Measurements from ENCODE around the gene PTPRG.

Gene PTPRG

DNA sequence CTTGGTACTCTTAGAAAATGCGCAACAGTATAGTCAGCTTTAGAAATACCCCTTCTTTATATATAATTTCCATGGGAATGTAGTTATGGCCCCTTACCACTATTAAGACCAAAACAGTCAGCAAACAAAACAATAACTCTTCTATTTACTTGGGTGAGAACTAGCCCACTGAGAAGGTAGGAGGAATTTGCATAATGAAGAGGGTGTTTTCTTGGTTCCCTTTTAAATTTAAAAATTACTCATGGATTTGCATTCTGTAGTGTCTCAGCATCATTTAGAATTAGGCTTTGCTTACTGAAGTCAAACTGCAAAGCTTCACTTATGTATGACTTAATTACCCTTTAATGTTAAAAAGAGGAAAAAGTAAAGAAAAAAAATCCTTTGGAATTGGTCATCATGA is 350.8 kb downstream of the PTPRG start:
- DNase-seq, result no peak

DNA sequence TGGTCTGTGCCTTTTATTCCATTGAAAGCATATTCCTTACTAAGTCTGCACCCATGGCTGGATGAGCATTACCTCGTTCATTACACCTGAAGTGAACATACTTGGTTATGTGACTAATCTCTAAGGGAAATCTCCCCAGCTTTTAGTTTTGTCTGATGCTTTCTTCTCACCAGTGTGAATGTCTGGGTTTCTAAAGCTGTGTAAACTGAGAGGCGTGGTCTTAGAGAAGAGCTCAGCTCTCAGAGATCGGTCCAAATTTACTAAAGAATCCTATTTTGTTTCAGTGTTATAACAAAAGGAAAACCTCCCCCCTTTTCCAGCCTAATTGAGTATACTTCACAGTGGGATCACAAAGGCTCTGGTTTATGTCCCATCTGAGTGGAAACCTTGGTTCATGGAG is 352.3 kb downstream of the PTPRG start:
- no peak for DNase-seq

DNA sequence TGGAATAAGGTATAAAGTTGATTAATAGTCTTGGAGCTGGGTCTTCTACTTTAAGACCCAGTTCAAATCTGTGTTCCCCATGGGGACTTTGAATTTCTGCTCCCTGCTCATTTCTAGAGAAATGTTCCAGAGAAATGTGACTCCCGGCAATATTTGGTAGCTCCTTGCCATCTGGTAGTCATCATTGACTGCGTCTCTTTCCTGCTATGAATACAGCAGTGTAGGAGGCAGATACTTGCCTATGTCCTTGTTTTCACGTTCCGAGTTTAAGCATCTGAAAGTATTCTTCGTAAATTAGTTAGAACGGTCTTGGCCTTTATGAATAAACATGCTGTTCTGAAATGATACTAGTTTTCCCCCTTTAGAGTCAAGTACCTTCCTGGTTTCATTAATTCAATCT is 352.9 kb downstream of the PTPRG start:
- no peak for DNase-seq

DNA sequence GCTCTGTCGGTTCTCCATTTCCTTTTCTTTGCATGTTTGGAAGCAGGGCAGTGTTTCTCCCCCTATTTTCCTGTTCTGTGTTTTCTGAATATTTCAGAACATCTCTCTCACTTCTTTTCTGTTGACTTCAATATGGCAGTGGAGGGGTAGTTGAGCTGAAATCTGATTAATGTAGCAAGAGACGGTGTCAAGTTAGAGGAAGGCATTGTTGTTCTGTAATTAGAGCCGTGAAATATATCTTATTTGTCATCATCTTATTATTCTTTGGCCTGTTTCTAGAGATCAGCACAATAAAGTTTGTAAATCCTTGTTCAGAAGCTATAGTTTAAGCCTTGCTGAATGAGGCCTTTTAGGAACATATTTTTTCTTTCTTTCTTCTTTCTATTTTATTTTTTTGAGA is 353.9 kb downstream of the PTPRG start:
- no peak for DNase-seq

DNA sequence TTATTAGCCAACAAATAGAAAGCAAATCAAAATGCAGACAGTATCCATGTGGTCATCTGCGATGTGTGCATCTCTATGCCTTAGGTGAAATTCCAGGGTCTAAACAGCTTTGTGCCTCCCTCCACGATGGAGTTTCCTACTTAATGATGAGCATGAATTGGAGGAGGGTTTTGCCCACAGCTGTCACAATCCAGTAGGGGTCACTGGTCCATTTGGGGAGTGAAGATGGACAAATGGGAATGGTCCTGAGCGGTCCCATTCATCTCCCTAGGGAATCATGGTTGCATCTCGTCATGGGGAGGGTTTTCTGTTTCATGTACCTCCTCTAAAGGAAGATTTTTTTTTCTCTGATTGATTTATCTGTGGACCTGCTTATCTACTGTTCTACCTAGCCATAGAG is 358.0 kb downstream of the PTPRG start:
- no peak for DNase-seq

DNA sequence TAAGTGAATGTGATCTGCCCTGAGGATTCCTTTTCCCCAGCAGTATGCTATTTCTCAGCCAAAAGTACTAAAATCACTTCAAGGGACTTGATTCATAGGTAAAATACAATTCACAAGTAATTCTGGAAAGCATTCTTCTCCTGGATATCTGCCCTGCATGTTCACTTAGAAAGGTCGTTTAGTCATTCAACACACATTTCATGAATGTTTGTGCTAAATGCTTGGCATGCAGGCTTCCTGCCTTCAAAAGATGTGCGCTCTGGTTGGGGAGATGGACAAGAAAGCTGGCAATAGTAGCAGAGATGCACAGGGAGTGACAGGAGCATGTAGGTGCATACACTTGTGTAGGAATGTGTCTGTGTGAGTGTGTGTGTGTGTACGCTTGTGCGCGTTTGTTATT is 360.7 kb downstream of the PTPRG start:
- DNase-seq, result no peak

DNA sequence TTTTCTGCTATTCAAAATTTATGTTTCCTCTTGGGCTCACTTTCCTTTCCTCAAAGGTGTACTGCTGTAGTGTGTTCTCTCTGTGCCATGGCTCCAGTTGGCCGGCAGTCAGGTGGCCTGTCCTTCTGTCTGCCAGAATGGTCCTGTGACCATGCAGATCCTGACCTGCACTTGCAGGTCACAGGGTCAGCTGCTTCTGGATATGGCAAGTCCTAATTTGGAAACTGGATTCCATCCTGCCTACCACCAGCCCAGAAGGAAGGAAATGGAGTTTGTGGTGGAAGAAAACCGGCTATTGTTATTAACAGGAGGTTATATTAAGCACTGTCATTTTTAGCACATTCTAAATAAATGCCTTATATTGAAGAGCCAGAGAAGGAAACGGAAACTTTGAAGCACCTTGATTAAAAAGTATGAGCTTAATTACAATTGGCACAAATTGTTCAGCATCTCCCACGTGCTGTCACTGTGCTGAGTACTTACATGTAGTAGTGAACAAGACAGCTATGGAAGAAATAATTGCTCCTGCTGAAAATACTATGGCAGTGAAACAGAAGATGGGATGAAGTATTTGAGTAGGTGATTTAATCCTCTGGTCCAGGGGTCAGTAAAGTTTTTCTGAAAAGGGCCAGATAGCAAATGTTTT is 362.8 kb downstream of the PTPRG start:
- no peak for DNase-seq

DNA sequence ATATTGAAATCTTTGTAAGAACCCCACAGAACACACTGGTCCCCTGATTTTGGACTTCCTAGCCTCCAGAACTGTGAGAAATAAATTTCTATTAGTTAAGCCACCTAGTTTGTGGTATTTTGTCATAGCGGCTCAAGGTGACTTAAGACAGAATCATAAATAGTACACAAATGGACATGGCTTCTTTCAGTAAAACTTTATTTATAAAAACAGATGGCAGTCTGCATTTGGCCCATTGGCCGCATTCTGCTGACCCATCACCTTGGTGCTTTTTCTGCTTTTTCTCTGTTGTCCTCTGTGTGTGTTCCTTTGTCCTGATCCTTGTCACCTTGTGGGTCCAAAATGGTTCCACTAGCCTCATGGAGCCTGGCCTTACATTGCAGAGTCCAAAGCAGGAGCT is 363.6 kb downstream of the PTPRG start:
- no peak for DNase-seq

DNA sequence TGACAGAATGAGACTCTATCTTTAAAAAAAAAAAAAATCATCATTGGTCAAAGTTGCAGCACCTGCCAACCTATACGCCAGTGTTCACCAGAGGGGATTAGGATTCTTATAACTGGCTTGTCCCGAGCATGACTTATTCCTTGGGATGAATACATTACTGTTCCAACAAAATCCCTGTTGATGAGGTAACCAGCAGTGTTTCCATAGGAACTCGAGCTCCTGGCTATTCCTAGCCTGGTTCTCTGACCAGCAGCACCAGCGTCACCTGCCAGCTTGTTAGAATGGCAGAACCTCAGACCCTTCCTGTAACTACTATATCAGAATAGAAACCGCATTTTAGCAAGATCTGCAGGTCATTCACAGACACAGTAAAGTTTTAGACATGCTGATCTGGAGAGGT is 364.4 kb downstream of the PTPRG start:
- no peak for DNase-seq

DNA sequence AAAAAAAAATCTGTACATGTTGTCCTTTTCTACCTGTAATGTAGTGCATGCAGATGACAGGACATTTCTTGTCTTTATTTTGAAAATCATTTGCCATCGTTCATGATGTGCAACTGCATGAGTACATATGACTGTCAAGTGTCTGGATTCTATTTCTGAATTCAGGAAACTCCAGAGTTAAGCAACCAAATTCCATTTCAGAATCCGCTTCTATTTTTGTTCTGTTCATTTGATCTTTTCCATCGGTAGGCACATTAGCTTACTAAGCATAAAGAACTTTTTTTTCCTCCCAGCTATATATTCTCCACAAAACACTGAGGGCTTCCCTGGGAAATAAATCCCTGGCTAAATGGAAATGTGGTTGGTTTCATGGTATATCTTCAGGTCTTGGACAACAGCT is 365.6 kb downstream of the PTPRG start:
- DNase-seq, result no peak

DNA sequence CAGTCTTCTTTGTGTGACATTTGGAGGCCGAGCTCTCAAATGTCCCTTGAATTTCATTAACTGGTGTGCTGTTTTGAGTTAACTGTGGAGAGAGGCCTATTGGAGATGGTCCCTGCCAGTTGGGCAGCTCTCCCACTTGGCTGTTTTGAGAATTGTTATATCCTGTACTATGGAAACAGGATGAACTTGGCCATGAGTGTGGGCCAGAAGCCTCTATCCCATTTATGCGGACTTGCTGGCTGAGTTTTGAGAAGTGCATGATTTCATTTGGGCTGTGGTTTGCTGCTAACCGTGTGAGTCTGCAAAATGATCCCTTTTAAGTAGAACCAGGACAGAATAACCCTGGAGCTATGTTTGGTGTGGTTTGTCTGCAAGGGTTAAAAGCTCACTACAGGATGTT is 366.0 kb downstream of the PTPRG start:
- no peak for DNase-seq

DNA sequence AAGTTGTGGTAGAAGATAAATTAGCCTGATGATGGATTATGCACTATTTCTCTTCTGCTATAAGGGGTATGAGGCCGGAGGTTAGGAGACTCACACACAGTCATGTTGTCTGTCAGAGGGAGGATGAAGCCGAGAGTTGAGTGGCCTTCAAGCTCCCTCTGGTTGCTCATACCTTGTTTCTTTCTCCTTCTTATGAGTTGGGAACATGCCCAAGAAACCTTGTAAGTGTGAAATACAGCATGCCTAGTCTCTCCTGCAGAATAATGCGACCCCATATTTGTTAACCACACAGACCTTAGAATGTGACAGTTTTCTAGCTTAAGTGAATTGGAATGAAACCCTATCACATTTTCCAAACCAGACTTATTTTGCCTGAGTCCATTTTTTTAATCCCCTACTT is 366.7 kb downstream of the PTPRG start:
- DNase-seq, result no peak

DNA sequence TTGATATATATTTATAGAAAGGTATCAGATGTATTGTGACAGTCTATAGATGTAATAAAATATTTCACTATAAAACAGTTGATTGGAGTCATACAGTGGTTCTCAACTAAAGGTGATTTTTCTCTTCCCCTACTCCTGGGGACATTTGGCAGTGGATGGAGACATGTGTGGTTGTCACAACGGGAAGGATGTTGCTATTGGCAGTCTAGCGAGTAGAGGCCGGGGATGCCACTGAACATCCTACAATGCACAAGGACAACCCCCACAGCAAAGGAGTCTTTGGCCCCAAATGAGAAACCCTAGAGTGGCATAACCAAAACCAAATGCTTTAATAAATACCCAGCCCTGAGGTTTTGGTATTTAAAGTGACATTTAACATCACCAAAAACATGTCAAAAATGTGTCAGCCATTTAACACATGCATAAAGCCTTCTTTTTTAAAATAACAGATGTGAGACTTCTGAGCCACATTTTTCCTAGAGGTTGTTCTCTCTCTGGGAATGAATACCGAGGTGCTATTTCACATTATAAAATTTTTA is 367.5 kb downstream of the PTPRG start:
- DNase-seq, result no peak

DNA sequence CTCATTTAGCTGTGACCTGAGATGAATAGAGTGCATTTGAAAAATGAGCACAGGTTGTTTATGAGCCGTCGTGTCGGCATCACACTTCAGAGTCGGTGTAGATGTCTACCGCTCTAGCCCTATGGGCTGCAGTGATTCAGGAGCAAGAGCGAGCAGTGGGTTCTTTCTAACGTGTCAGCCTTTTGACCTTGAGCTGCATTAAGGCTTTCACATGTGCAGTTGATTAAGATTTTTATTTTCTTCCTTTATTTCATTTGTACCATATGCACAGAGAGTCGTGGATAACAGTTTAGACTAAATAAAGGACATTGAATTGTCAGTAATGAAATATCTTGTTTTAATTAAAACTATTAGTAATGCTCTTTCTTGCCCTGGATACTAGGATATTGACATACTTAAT is 368.2 kb downstream of the PTPRG start:
- DNase-seq, result no peak

DNA sequence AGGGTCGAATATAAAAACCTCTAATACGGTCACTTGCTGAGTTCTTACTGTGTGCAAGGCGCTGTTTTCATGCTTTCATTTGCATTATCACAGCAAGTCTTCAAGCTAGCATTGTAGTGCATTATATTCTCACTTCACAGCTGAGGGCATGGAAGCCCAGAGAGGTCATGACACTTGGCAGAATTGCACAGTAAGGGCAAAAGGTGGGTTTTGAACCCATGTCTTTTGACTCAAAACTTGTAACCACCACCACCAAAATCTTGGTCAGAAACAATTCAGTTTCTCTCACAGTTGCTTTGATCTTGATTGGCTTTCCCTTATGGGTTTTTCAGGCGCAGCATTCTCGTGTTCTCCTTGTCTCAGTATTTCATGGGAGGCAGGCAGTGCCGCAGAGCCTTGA is 371.1 kb downstream of the PTPRG start:
- DNase-seq, result no peak

DNA sequence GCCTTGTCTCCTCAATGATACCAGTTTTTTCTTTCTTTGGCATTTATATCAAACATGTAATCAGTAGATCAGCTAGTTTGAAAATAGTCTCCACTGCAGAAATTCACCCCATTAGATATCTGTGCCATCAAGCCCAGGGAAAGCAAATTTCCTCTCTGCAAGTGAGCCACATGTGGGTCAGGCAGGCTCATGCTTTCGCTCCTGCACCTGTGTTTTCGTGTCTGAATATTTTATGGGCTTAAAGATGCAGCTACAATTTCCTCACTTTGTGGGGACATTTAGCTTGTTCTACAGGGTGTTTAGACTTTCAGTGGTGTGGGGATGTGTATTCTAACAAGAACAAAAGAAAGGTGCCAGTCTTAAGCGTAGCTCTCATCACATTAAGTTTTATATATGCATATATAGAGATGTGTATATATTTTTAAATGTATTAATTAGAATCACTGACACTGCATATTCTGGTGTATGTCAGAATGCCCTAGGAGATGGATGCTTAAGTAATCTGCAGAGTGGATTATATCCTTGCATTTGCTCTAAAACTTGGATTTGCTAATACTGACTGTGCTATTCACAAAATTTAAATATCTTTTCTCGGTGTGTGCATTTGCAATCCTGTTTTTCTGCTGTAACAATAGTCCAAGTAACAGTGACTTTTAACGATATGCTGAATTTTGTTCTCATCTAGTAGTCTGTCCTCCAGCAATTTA is 372.6 kb downstream of the PTPRG start:
- no peak for DNase-seq

DNA sequence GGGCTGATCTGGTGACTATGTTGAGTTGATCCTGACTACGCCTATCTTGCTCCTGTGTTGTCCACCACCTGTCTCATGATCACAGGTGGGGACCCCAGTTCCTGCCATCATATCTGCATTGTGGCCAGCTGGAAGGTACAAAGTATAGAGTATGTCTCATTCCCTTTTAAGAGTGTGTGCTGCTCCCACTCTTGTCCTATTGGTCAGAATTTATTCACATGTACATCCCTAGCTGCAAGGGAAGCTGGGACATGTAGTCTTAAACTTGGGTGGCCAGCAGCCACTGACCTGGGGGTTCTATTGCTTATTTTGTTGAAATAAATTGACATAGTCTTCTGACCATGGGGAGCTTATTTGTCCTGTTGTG is 373.1 kb downstream of the PTPRG start:
- no peak for DNase-seq

DNA sequence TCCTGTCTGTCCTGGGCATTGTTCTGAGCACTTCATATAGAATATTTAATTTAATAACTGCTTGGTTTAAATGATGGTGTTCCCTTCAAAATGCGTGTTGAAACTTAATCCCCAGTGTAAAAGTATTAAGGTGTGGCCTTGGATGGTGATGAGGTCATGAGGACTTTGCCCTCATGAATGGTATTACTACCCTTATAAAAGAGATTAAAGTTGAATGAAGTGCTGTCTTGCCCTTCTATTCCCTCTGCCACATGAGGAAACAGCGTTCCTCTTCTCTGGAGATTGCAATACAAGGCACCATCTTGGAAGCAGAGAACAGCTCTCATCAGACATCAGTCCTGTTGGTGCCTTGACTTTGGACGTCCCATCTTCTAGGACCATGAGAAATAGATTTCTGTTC is 374.4 kb downstream of the PTPRG start:
- no peak for DNase-seq

DNA sequence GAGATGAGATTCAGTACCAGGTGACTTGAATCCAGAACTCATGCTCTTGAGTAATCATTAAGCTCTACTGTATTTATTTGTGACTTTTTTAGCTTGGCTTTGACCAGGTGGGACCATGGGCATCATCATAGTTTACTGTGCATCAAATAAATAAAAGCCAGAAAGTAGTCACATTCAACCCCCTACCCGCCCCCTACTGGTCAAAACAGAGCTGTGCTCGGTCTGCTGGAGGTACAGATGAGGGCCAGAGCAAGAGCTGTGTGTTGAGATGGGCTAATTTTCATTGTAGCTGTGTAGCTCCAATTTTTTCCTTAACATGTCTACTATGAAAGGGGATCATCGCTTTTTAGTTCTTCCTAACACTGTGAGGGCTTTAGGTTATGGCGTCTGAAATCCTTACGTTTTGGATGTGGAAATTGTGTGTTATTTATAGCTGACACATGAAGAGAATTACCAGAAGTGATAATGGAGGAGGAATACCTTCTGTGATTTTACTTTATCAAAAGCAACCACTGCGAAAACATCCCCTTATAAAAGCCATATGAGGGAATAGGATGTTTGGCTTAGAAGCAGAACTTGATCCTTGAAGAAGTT is 375.1 kb downstream of the PTPRG start:
- DNase-seq, result no peak

DNA sequence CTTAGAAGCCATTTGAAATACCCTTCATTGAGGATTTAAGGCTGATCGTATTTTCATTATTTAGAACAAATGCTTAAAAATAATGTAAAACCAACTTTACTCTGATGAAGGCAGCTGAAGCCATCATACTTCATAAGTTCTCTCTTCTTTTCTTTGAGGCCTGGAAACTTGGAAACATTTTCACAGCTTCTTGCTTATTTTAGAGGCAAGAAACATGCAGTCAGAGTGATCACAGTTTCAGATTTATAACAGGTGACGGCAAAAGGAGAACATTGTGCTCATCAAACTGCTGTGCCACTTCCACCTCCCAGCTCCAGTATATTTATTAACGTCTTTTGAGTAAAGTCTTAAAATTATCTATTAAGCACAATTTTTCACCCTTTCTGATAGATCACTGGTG is 376.1 kb downstream of the PTPRG start:
- DNase-seq, result no peak

DNA sequence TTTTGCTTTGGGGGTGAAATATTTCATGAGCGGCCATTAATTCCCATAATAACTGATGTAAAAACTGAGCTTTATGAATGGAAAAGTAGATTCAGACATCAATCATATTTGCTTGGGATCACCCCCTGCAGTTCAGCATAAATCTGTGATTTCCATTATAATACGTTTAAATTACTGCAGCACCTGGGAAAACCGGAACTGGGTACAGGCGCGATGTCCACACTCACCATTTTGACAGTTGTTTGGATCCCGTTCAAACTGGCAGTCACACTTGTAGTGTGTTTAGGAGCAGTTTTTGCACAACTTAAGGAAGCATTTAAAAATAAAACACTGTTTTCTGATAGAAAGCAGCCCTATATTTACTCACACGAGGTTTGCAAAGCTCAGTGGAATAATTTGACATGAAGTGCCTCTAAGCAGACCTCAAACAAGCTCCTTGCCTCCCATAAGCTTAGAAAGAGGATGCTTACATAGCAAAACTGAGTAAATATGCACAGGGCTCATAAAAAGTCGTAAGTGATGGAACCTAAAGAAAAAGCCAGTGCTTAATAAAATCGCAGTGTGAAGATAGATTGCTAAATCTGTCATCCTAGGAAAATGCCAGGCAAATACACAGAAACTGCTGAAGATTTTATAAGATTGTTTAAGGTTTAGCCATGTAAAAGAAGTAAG is 377.6 kb downstream of the PTPRG start:
- DNase-seq, result no peak

DNA sequence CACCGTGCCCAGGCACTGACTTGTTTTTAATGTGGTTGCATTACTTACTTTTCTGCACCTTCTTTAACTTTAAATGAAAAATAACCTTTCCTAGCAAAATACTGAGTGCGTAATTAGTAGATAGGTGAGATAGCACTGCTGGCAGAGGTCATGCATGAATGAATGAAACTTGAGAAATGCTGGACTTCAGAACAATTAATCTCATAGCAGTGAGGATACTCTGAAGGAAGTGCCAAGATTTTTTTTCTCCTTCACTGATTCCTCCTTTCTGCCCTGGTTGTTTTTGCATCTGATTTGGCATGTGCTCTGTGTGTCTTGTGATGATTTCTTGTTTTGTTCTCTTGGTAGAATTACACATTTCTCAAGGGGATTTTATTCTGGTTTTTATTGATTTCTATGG is 378.9 kb downstream of the PTPRG start:
- DNase-seq, result no peak

DNA sequence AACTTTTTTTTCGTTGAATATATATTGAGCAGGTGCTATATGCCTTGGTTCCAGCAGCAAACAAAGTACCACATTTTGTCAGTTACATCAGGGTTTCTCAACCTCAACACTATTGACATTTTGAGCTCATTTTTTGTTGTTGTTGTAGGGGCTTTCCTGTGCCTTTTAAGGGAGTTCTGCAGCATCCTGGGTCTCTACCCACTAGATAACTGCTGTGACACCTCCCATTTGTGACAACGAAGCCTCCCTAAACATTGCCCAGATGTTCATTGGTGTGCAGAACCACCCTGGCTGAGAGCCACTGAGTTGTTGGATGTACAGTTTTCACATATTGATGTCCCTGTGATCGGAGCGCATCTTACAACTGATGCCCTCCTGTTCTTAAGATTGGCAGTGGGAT is 382.6 kb downstream of the PTPRG start:
- no peak for DNase-seq

DNA sequence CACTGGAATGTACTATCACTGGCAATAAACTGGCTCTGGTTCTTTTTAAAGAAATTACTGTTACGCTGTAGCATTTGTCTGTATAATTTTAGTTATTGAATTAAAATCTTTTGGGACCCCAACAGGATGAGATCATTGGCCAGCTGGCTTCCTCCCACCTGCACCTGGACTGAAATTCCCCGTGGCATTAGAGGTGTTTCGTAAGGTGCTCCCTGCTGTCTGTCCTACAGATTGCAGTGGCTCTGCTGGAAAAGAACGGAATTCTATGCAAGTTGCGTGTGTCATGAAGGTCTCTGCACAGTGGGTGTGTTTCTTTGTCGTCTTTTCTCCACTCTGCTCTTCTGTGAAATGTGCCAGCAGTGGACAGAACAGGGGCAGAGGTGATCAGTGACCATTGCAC is 383.4 kb downstream of the PTPRG start:
- DNase-seq, result no peak
